HepG2 (cell line): ENCODE results near the gene KANSL1L. TPM values are rescaled to one million over a fixed set of nuclear protein-coding genes. Genes with fewer than 3 reads are reported as not detected.
A peak's percentile ranks its signal among the peaks of the same experiment; 100 is the strongest.

Experiments
- ADNP ChIP-seq: sonication (generic); formaldehyde crosslinking; IDR thresholded peaks from 2 replicates; pipeline ENCODE4 v1.4.0; 2020; ENCODE audit warnings: missing genetic modification reagents
- CC2D1A ChIP-seq: sonication (generic); formaldehyde crosslinking; IDR thresholded peaks from 2 replicates; pipeline ENCODE4 v1.8.1; 2023; ENCODE audit warnings: mild to moderate bottlenecking, missing genetic modification reagents
- DZIP1 ChIP-seq: sonication (generic); formaldehyde crosslinking; IDR thresholded peaks from 2 replicates; pipeline ENCODE4 v1.5.0; 2020; ENCODE audit warnings: mild to moderate bottlenecking, missing genetic modification reagents
- GLMP ChIP-seq: sonication (generic); formaldehyde crosslinking; IDR thresholded peaks from 2 replicates; pipeline ENCODE4 v1.9.0; 2021; ENCODE audit warnings: missing genetic modification reagents, mild to moderate bottlenecking, borderline replicate concordance
- NFAT5 ChIP-seq: sonication (generic); formaldehyde crosslinking; IDR thresholded peaks from 2 replicates; pipeline ENCODE4 v1.4.0; 2020; ENCODE audit warnings: missing genetic modification reagents
- POGK ChIP-seq: sonication (generic); formaldehyde crosslinking; conservative IDR thresholded peaks from 2 replicates; pipeline ENCODE4 v1.8.0; 2022; ENCODE audit warnings: mild to moderate bottlenecking, moderate library complexity, missing genetic modification reagents
- SALL1 ChIP-seq: sonication (generic); formaldehyde crosslinking; IDR thresholded peaks from 2 replicates; pipeline ENCODE4 v1.8.0; 2022; ENCODE audit warnings: mild to moderate bottlenecking, missing genetic modification reagents
- YEATS4 ChIP-seq: sonication (generic); formaldehyde crosslinking; IDR thresholded peaks from 2 replicates; pipeline ENCODE4 v1.4.0; 2020; ENCODE audit warnings: missing genetic modification reagents, borderline replicate concordance
- ZBTB14 ChIP-seq: sonication (generic); formaldehyde crosslinking; IDR thresholded peaks from 2 replicates; pipeline ENCODE4 v1.4.0; 2020; ENCODE audit warnings: missing genetic modification reagents
- ZNF260 ChIP-seq: sonication (generic); formaldehyde crosslinking; IDR thresholded peaks from 2 replicates; pipeline ENCODE4 v1.4.0; 2020; ENCODE audit warnings: missing genetic modification reagents, low read depth, mild to moderate bottlenecking, borderline replicate concordance
- ZNF296 ChIP-seq: sonication (generic); formaldehyde crosslinking; conservative IDR thresholded peaks from 2 replicates; pipeline ENCODE4 v1.5.0; 2020; ENCODE audit warnings: mild to moderate bottlenecking, missing genetic modification reagents
- ZNF558 ChIP-seq: sonication (generic); formaldehyde crosslinking; IDR thresholded peaks from 2 replicates; pipeline ENCODE4 v1.9.0; 2022; ENCODE audit warnings: mild to moderate bottlenecking, missing genetic modification reagents, borderline replicate concordance
- ZNF569 ChIP-seq: sonication (generic); formaldehyde crosslinking; IDR thresholded peaks from 2 replicates; pipeline ENCODE4 v1.5.0; 2020; ENCODE audit warnings: mild to moderate bottlenecking, missing genetic modification reagents, moderate library complexity, borderline replicate concordance
- ZSCAN30 ChIP-seq: sonication (generic); formaldehyde crosslinking; IDR thresholded peaks from 2 replicates; pipeline ENCODE4 v1.5.0; 2020; ENCODE audit warnings: mild to moderate bottlenecking, missing genetic modification reagents
- ZSCAN31 ChIP-seq: sonication (generic); formaldehyde crosslinking; IDR thresholded peaks from 2 replicates; pipeline ENCODE4 v1.5.0; 2020; ENCODE audit warnings: low read depth, mild to moderate bottlenecking, missing genetic modification reagents
- polyA plus RNA-seq, 8 experiments: library from polyadenylated mRNA; depleted of rRNA in 3 of 8; stranded (reverse) in 7 of 8; unstranded in 1 of 8; fragments of >200 nt; fragmentation: Illumina TruSeq in 4 of 8; extraction: Trizol in 4 of 8; gene quantifications; 2 replicates each; pipeline versions ENCODE4 v1.2.1 to v1.2.3, GENCODE V29; 2011 to 2016; ENCODE audit warnings: low read depth in 4 of 8, missing spikeins in 1 of 8, mixed read lengths in 1 of 8; ENCODE audit not compliant: insufficient read depth in 1 of 8
- total RNA-seq, 5 experiments: library from RNA; depleted of rRNA; stranded (reverse); fragments of >200 nt; fragmentation: Illumina TruSeq; extraction: Trizol; gene quantifications; 2 replicates each; pipeline ENCODE4 v1.2.3, GENCODE V29; 2016; ENCODE audit warnings: low read depth in 1 of 5

The KANSL1L gene
- total and polyA plus RNA-seq, 2 of the 13 experiments (the other 11 are each of a cell fraction or from before 2014, with no cell fraction given), result 5.4 to 10.3 TPM

GRCh38 chr2:210171309-210172218, at the start of gene KANSL1L (continued):
- peak; percentile 62; the same call in 1 of the 2 replicates for TF ChIP-seq POGK (CRISPR knock-in tag)
- TF ChIP-seq ZNF558 (CRISPR knock-in tag), result peak; percentile 62; the same call in 1 of the 2 replicates
- peak; percentile 20; the same call in 1 of the 2 replicates for TF ChIP-seq SALL1 (CRISPR knock-in tag)
- TF ChIP-seq ZBTB14, result no peak
- no peak for TF ChIP-seq ZNF260 (CRISPR knock-in tag)
- no peak for TF ChIP-seq ADNP
- TF ChIP-seq ZNF296 (CRISPR knock-in tag), result no peak
- 0 out of 2 replicates have a peak, but pooled peaks have one; percentile 51 for TF ChIP-seq ZNF569 (CRISPR knock-in tag)
- no peak for TF ChIP-seq YEATS4 (CRISPR knock-in tag)
- TF ChIP-seq GLMP (CRISPR knock-in tag), result no peak
- TF ChIP-seq ZSCAN30 (CRISPR knock-in tag), result peak; percentile 78; the same call in 1 of the 2 replicates
- TF ChIP-seq ZSCAN31 (CRISPR knock-in tag), result peak; percentile 77
- no peak for TF ChIP-seq CC2D1A (CRISPR knock-in tag)
- peak; percentile 52; the same call in 1 of the 2 replicates for TF ChIP-seq DZIP1 (CRISPR knock-in tag)
- TF ChIP-seq NFAT5, result peak; percentile 62; the same call in 1 of the 2 replicates
